ENCODE results near the gene RAI14. TPM values are rescaled to one million over a fixed set of nuclear protein-coding genes. Genes with fewer than 3 reads are reported as not detected.

Gene RAI14
- total and polyA plus RNA-seq, 2 donors (not counting 3 experiments of a cell fraction or from before 2014, with no cell fraction given), result 114 to 369 TPM

- no peaks in the 10 kb centered on the region for H3K79me2 ChIP-seq (ENCODE audit: control insufficient read depth, insufficient read depth, low read length)
- BruUV-seq (replicated peaks), result no TSS peak
- dilution Hi-C loops (cut with MboI; ENCODE audit: extremely low pct_ligation_motif_present, low sequenced_read_pairs) (no loop called here), intact Hi-C loops (cut with micrococcal nuclease) (no loop called here)
- H3K9ac ChIP-seq (replicated peaks; ENCODE audit: extremely low read depth, insufficient read depth, low read length), result no peak overlapping the region
- TF ChIP-seq FOS (IDR thresholded peaks at IDR 0.05; ENCODE audit: borderline replicate concordance, insufficient read depth, low read length) (no peak), POLR2A (IDR thresholded peaks at IDR 0.05; ENCODE audit: low read depth, low read length) (no peak), MYC (IDR thresholded peaks at IDR 0.05; ENCODE audit: low read depth, low read length) (no peak), CTCF (IDR thresholded peaks at IDR 0.05; ENCODE audit: extremely low read depth in 1 of 2, insufficient read depth in 1 of 2, low read depth in 1 of 2, low read length in 2 of 2) (no peak), EZH2 (IDR thresholded peaks at IDR 0.05; ENCODE audit: borderline replicate concordance, low read depth, low read length, severe bottlenecking) (no peak), MAX (IDR thresholded peaks at IDR 0.05; ENCODE audit: insufficient read depth, insufficient read length) (no peak), POLR2AphosphoS5 (IDR thresholded peaks at IDR 0.05; ENCODE audit: insufficient read depth, low read depth, low read length) (no peak), GATA2 (IDR thresholded peaks at IDR 0.05; ENCODE audit: insufficient read depth, insufficient read length, low read depth, low read length) (no peak), JUN (IDR thresholded peaks at IDR 0.05; ENCODE audit: borderline replicate concordance, insufficient read depth, insufficient read length, low read depth) (no peak)
- H3K9me3 ChIP-seq (replicated peaks; ENCODE audit: control insufficient read depth, insufficient read depth, low read length), result no peaks in the 10 kb centered on the region
- FAIRE-seq (no peak), DNase-seq (ENCODE audit: low read depth, low spot score) (no peak)
- no peak overlapping the region for H3K4me2 ChIP-seq (ENCODE audit: insufficient read depth, low read length)
- CTCF ChIA-PET, result interaction anchor here (0.7 kb wide), 1 partner anchor 135 kb away, joined by 3 read pairs; no protein-coding TSS in a partner anchor
- no peak overlapping the region for H2AFZ ChIP-seq (ENCODE audit: low read depth, low read length)
- no peaks in the 10 kb centered on the region for H3K36me3 ChIP-seq (ENCODE audit: control insufficient read depth in 2 of 2, extremely low read depth in 1 of 2, insufficient read depth in 2 of 2, low read length in 2 of 2)
- H3K4me1 ChIP-seq (ENCODE audit: control insufficient read depth, extremely low read depth, insufficient read depth, low read length), result peaks cover 52% of the 10 kb centered on the region
- POLR2A ChIA-PET, result no interaction called here
- no peak overlapping the region for H3K4me3 ChIP-seq (replicated peaks in 1 of 3; ENCODE audit: insufficient read depth in 1 of 3, low read depth in 1 of 3, low read length in 3 of 3)
- no peaks in the 10 kb centered on the region for H4K20me1 ChIP-seq (replicated peaks; ENCODE audit: control insufficient read depth, extremely low read depth, insufficient read depth, low read length)
- no peaks in the 10 kb centered on the region for H3K27me3 ChIP-seq (ENCODE audit: control insufficient read depth in 2 of 2, insufficient read depth in 2 of 2, low read length in 2 of 2)
- no peaks in the 10 kb centered on the region for H3K9me1 ChIP-seq (replicated peaks; ENCODE audit: control insufficient read depth, extremely low read depth, insufficient read depth, low read length)
- H3K27ac ChIP-seq (ENCODE audit: insufficient read depth, low read depth, low read length), result no peak overlapping the region
Observed at GRCh38 chr5:34624691-34625090, 31.4 kb upstream of the RAI14 start.

All from endothelial cell of umbilical vein (primary cell).